ENCODE data around the gene EEF1E1.

DNA sequence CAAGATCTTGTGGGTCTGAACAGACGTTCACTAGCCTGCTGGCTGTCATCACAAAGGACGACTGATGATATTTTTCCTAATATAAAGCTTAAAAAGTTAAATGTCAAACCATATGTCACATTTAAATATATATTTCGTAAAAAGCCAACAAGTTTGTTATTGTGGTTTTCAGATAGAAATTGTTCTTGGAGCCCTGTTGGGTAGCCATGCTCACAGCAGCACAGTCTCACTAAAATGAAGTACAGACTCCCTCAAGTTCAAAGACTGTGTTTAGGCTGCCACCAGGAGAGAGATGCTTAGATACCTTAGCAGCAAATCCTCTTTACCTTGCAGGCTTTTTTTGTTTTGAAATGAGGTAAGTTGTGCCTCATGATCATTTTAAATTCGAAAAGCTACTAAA is 17.8 kb downstream of the EEF1E1 start:
- TF ChIP-seq, protein P1, sequence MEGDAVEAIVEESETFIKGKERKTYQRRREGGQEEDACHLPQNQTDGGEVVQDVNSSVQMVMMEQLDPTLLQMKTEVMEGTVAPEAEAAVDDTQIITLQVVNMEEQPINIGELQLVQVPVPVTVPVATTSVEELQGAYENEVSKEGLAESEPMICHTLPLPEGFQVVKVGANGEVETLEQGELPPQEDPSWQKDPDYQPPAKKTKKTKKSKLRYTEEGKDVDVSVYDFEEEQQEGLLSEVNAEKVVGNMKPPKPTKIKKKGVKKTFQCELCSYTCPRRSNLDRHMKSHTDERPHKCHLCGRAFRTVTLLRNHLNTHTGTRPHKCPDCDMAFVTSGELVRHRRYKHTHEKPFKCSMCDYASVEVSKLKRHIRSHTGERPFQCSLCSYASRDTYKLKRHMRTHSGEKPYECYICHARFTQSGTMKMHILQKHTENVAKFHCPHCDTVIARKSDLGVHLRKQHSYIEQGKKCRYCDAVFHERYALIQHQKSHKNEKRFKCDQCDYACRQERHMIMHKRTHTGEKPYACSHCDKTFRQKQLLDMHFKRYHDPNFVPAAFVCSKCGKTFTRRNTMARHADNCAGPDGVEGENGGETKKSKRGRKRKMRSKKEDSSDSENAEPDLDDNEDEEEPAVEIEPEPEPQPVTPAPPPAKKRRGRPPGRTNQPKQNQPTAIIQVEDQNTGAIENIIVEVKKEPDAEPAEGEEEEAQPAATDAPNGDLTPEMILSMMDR (tag by site-specific recombination; IDR thresholded peaks at IDR 0.05) = no peak
- TF ChIP-seq ZNF558 (tag by site-specific recombination; IDR thresholded peaks at IDR 0.05) (no peak), BCL11A (tag by site-specific recombination; IDR thresholded peaks at IDR 0.05; ENCODE audit: low read depth) (no peak), ZNF623 (tag by site-specific recombination; IDR thresholded peaks at IDR 0.05) (no peak), ZNF530 (tag by site-specific recombination; IDR thresholded peaks at IDR 0.05; ENCODE audit: low read depth) (no peak), GFI1B (tag by site-specific recombination; IDR thresholded peaks at IDR 0.05) (no peak), ZNF391 (tag by site-specific recombination; IDR thresholded peaks at IDR 0.05; ENCODE audit: borderline replicate concordance, low read depth) (no peak), GLI2 (tag by site-specific recombination; IDR thresholded peaks at IDR 0.05; ENCODE audit: borderline replicate concordance, low read depth) (no peak), TCF7L2 (IDR thresholded peaks at IDR 0.05; ENCODE audit: borderline replicate concordance, low read depth, low read length) (no peak), ZNF433 (tag by site-specific recombination; IDR thresholded peaks at IDR 0.05; ENCODE audit: low read depth) (no peak)
- TF ChIP-seq, protein P2, sequence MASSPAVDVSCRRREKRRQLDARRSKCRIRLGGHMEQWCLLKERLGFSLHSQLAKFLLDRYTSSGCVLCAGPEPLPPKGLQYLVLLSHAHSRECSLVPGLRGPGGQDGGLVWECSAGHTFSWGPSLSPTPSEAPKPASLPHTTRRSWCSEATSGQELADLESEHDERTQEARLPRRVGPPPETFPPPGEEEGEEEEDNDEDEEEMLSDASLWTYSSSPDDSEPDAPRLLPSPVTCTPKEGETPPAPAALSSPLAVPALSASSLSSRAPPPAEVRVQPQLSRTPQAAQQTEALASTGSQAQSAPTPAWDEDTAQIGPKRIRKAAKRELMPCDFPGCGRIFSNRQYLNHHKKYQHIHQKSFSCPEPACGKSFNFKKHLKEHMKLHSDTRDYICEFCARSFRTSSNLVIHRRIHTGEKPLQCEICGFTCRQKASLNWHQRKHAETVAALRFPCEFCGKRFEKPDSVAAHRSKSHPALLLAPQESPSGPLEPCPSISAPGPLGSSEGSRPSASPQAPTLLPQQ (tag by site-specific recombination; IDR thresholded peaks at IDR 0.05) = no peak
- TF ChIP-seq, protein P3, sequence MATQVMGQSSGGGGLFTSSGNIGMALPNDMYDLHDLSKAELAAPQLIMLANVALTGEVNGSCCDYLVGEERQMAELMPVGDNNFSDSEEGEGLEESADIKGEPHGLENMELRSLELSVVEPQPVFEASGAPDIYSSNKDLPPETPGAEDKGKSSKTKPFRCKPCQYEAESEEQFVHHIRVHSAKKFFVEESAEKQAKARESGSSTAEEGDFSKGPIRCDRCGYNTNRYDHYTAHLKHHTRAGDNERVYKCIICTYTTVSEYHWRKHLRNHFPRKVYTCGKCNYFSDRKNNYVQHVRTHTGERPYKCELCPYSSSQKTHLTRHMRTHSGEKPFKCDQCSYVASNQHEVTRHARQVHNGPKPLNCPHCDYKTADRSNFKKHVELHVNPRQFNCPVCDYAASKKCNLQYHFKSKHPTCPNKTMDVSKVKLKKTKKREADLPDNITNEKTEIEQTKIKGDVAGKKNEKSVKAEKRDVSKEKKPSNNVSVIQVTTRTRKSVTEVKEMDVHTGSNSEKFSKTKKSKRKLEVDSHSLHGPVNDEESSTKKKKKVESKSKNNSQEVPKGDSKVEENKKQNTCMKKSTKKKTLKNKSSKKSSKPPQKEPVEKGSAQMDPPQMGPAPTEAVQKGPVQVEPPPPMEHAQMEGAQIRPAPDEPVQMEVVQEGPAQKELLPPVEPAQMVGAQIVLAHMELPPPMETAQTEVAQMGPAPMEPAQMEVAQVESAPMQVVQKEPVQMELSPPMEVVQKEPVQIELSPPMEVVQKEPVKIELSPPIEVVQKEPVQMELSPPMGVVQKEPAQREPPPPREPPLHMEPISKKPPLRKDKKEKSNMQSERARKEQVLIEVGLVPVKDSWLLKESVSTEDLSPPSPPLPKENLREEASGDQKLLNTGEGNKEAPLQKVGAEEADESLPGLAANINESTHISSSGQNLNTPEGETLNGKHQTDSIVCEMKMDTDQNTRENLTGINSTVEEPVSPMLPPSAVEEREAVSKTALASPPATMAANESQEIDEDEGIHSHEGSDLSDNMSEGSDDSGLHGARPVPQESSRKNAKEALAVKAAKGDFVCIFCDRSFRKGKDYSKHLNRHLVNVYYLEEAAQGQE (tag by site-specific recombination; IDR thresholded peaks at IDR 0.05) = no peak
